NK-92 treated with Interleukin-12 subunit alpha and Interleukin-12 subunit beta, amount 100 ng/mL, for 24 hours (cell line): ENCODE data around the gene MICAL2.
"Not testable (repeated sequence)": the region's sequence is repeated elsewhere in the genome, so short reads cannot be mapped to it uniquely, and the experiment has no call there.

Experiments used
- DNase-seq: peaks from one replicate; lab custom pipeline; 2025; lab: John Stamatoyannopoulos, UW

MICAL2 gene

GRCh38 chr11:12135185-12135584 lies 24.8 kb downstream of the MICAL2 start:
- no peak for DNase-seq

- DNase-seq: no peak
These were observed 26.8 kb downstream of the MICAL2 start for GRCh38 chr11:12137005-12137690.

- DNase-seq: no peak
These were observed 27.7 kb downstream of the MICAL2 start for GRCh38 chr11:12137938-12138731.

GRCh38 chr11:12139144-12139881 lies 28.9 kb downstream of the MICAL2 start:
- DNase-seq: no peak

GRCh38 chr11:12140186-12140793 lies 29.9 kb downstream of the MICAL2 start:
- DNase-seq: no peak

GRCh38 chr11:12141283-12141682 lies 30.9 kb downstream of the MICAL2 start:
- DNase-seq: no peak

- DNase-seq: no peak
These were observed 31.8 kb downstream of the MICAL2 start for GRCh38 chr11:12142176-12142575.

GRCh38 chr11:12142909-12143308 lies 32.5 kb downstream of the MICAL2 start:
- DNase-seq: no peak

GRCh38 chr11:12143461-12144258 lies 33.3 kb downstream of the MICAL2 start:
- no peak for DNase-seq

- DNase-seq: no peak
These were observed 34.2 kb downstream of the MICAL2 start for GRCh38 chr11:12144330-12145174.

GRCh38 chr11:12146678-12147077 lies 36.3 kb downstream of the MICAL2 start:
- DNase-seq: not testable (repeated sequence)

GRCh38 chr11:12147827-12148226 lies 37.4 kb downstream of the MICAL2 start:
- no peak for DNase-seq

- no peak for DNase-seq
These were observed 38.1 kb downstream of the MICAL2 start for GRCh38 chr11:12148466-12148865.

- no peak for DNase-seq
These were observed 38.5 kb downstream of the MICAL2 start for GRCh38 chr11:12148882-12149281.

GRCh38 chr11:12149672-12150225 lies 39.4 kb downstream of the MICAL2 start:
- DNase-seq: no peak

- DNase-seq: no peak
These were observed 40.5 kb downstream of the MICAL2 start for GRCh38 chr11:12150831-12151382.

GRCh38 chr11:12152321-12152720 lies 41.9 kb downstream of the MICAL2 start:
- no peak for DNase-seq

- no peak for DNase-seq
These were observed 44.7 kb downstream of the MICAL2 start for GRCh38 chr11:12154871-12155668.

GRCh38 chr11:12155696-12156095 lies 45.3 kb downstream of the MICAL2 start:
- no peak for DNase-seq
